ENCODE results near the gene CYREN. TPM values are rescaled to one million over a fixed set of nuclear protein-coding genes. Genes with fewer than 3 reads are reported as not detected.

Gene CYREN
- total RNA-seq, 1 experiment from 2014 or later: 49.6 TPM

GRCh38 chr7:135197906-135198655 lies 27.6 kb upstream of the CYREN start:
- ChIA-PET POLR2A (no interaction called here), CTCF (no interaction called here)
- Histone ChIP-seq H3K27ac (ENCODE audit: low read length) (no peak overlapping the region), H3K9me3 (ENCODE audit: control insufficient read depth, insufficient read depth, low read depth, low read length) (no peaks in the 10 kb centered on the region), H3K4me1 (ENCODE audit: control insufficient read depth, insufficient read depth, low read length) (no peaks in the 10 kb centered on the region), H3K36me3 (ENCODE audit: control insufficient read depth, insufficient read depth, low read length) (no peaks in the 10 kb centered on the region), H3K27me3 (ENCODE audit: control insufficient read depth, insufficient read depth, low read length) (no peaks in the 10 kb centered on the region), H3K4me3 (ENCODE audit: low read depth in 2 of 2, low read length in 2 of 2) (no peak overlapping the region)
- intact Hi-C loops (cut with micrococcal nuclease; ENCODE audit: unreplicated experiment) (no loop called here), in situ Hi-C loops (cut with HindIII; ENCODE audit: low pct_unique_long_range_greater_than_20kb, low sequenced_read_pairs) (no loop called here)
- no peak for ATAC-seq
- TF ChIP-seq POLR2AphosphoS5 (IDR thresholded peaks at IDR 0.05; ENCODE audit: low read depth, low read length) (no peak), SIN3A (IDR thresholded peaks at IDR 0.05; ENCODE audit: borderline replicate concordance, insufficient read depth, low read depth, low read length) (no peak), REST (IDR thresholded peaks at IDR 0.05; ENCODE audit: insufficient read depth in 1 of 2, low read depth in 2 of 2, low read length in 1 of 2) (no peak), CTCF (IDR thresholded peaks at IDR 0.05) (no peak), TCF7L2 (IDR thresholded peaks at IDR 0.05; ENCODE audit: low read depth, low read length) (no peak)
- DNase-seq (ENCODE audit: low read depth, low spot score): no peak
- BruUV-seq (replicated peaks): no TSS peak

GRCh38 chr7:135197343-135197742 lies 26.8 kb upstream of the CYREN start:
- Histone ChIP-seq H3K4me1 (ENCODE audit: control insufficient read depth, insufficient read depth, low read length) (no peaks in the 10 kb centered on the region), H3K36me3 (ENCODE audit: control insufficient read depth, insufficient read depth, low read length) (no peaks in the 10 kb centered on the region), H3K27me3 (ENCODE audit: control insufficient read depth, insufficient read depth, low read length) (no peaks in the 10 kb centered on the region), H3K9me3 (ENCODE audit: control insufficient read depth, insufficient read depth, low read depth, low read length) (no peaks in the 10 kb centered on the region), H3K4me3 (ENCODE audit: low read depth in 2 of 2, low read length in 2 of 2) (no peak overlapping the region), H3K27ac (ENCODE audit: low read length) (no peak overlapping the region)
- ATAC-seq (no peak), DNase-seq (ENCODE audit: low read depth, low spot score) (no peak)
- POLR2A ChIA-PET: no interaction called here
- BruUV-seq (replicated peaks): no TSS peak
- CTCF ChIA-PET: no interaction called here
- intact Hi-C loops (cut with micrococcal nuclease; ENCODE audit: unreplicated experiment): no loop called here
- no peak for TF ChIP-seq TCF7L2 (IDR thresholded peaks at IDR 0.05; ENCODE audit: low read depth, low read length)
- no peak for TF ChIP-seq REST (IDR thresholded peaks at IDR 0.05; ENCODE audit: insufficient read depth in 1 of 2, low read depth in 2 of 2, low read length in 1 of 2)
- TF ChIP-seq SIN3A (IDR thresholded peaks at IDR 0.05; ENCODE audit: borderline replicate concordance, insufficient read depth, low read depth, low read length): no peak
- TF ChIP-seq CTCF (IDR thresholded peaks at IDR 0.05): no peak
- TF ChIP-seq POLR2AphosphoS5 (IDR thresholded peaks at IDR 0.05; ENCODE audit: low read depth, low read length): no peak
- in situ Hi-C loops (cut with HindIII; ENCODE audit: low pct_unique_long_range_greater_than_20kb, low sequenced_read_pairs): no loop called here

All from Panc1 (cell line).